DND-41 (cell line): ENCODE measurements around the gene ZNG1F.
"Not testable (repeated sequence)": the region's sequence is repeated elsewhere in the genome, so short reads cannot be mapped to it uniquely, and the experiment has no call there.

Experiments used
- ATAC-seq: fragments of 200-7000 bp; cut with Tn5 transposase; 3 replicates; pipeline ENCODE4 v1.9.1; 2021; ENCODE audit warnings: low read depth; ENCODE audit not compliant: insufficient read depth
- DNase-seq: peaks from one replicate; pipeline ENCODE4 v3.0.0-alpha.2; 2020
- H2AFZ ChIP-seq: 2 replicates; pipeline ENCODE4 v1.6.0; 2012; ENCODE audit warnings: low read depth, low read length
- H3K27ac ChIP-seq: 2 replicates; pipeline ENCODE4 v1.5.1; 2012; ENCODE audit warnings: low read length, inconsistent platforms
- H3K27me3 ChIP-seq: fragments of 200-600 bp; sonication (generic); 2 replicates; pipeline ENCODE4 v1.6.0; 2012; ENCODE audit warnings: low read length, mild to moderate bottlenecking, inconsistent platforms; ENCODE audit not compliant: insufficient read depth, poor library complexity
- H3K36me3 ChIP-seq: 2 replicates; pipeline ENCODE4 v1.5.1; 2012; ENCODE audit warnings: low read length, inconsistent platforms; ENCODE audit not compliant: insufficient read depth
- H3K4me1 ChIP-seq: 2 replicates; pipeline ENCODE4 v1.5.1; 2012; ENCODE audit warnings: mild to moderate bottlenecking, low read length; ENCODE audit not compliant: insufficient read depth
- H3K4me2 ChIP-seq: 2 replicates; pipeline ENCODE4 v1.6.0; 2012; ENCODE audit warnings: mild to moderate bottlenecking, moderate library complexity, low read length, inconsistent platforms; ENCODE audit not compliant: insufficient read depth
- H3K4me3 ChIP-seq, 2 experiments: fragments of 200-600 bp in 1 of 2; shearing (Covaris generic) in 1 of 2; 2 replicates each; pipeline ENCODE4 v1.5.1; 2012 to 2016; ENCODE audit warnings: inconsistent platforms in 2 of 2, low read length in 2 of 2, mild to moderate bottlenecking in 2 of 2, low read depth in 1 of 2, moderate library complexity in 1 of 2
- H3K79me2 ChIP-seq: 2 replicates; pipeline ENCODE4 v1.6.0; 2012; ENCODE audit warnings: low read length, inconsistent platforms; ENCODE audit not compliant: insufficient read depth
- H3K9ac ChIP-seq: 2 replicates; pipeline ENCODE4 v1.6.0; 2012; ENCODE audit warnings: low read depth, mild to moderate bottlenecking, inconsistent platforms, low read length, moderate library complexity
- H3K9me3 ChIP-seq: 2 replicates; pipeline ENCODE4 v1.5.1; 2012; ENCODE audit warnings: low read length, moderate library complexity, mild to moderate bottlenecking, inconsistent platforms; ENCODE audit not compliant: insufficient read depth, severe bottlenecking
- H4K20me1 ChIP-seq: 2 replicates; pipeline ENCODE4 v1.6.0; 2012; ENCODE audit warnings: low read length; ENCODE audit not compliant: insufficient read depth

The ZNG1F gene

GRCh38 chr9:41104542-41104941 lies 84.6 kb downstream of the ZNG1F start:
- H3K27me3 ChIP-seq, H3K4me2 ChIP-seq, ATAC-seq, H4K20me1 ChIP-seq, H3K9ac ChIP-seq, H3K9me3 ChIP-seq, H3K36me3 ChIP-seq, H3K27ac ChIP-seq, H2AFZ ChIP-seq, H3K4me3 ChIP-seq, DNase-seq, H3K79me2 ChIP-seq, H3K4me1 ChIP-seq: not testable (repeated sequence)

- not testable (repeated sequence) for H3K9ac ChIP-seq, H3K9me3 ChIP-seq, DNase-seq, H3K36me3 ChIP-seq, H3K4me1 ChIP-seq, H3K27ac ChIP-seq, H3K4me3 ChIP-seq, ATAC-seq, H3K79me2 ChIP-seq, H3K27me3 ChIP-seq, H2AFZ ChIP-seq, H3K4me2 ChIP-seq, H4K20me1 ChIP-seq
Measured at GRCh38 chr9:41100508-41100907, 88.6 kb downstream of the ZNG1F start.

GRCh38 chr9:41098759-41099158 lies 90.4 kb downstream of the ZNG1F start:
- not testable (repeated sequence) for H3K27ac ChIP-seq, H3K79me2 ChIP-seq, H3K9ac ChIP-seq, H3K4me1 ChIP-seq, H3K4me2 ChIP-seq, H4K20me1 ChIP-seq, H3K36me3 ChIP-seq, H3K9me3 ChIP-seq, DNase-seq, H3K27me3 ChIP-seq, H3K4me3 ChIP-seq, H2AFZ ChIP-seq, ATAC-seq

- ATAC-seq: peak; percentile 86
- H2AFZ ChIP-seq: not testable (repeated sequence)
Measured at GRCh38 chr9:41095060-41095459, 94.1 kb downstream of the ZNG1F start.

DNA sequence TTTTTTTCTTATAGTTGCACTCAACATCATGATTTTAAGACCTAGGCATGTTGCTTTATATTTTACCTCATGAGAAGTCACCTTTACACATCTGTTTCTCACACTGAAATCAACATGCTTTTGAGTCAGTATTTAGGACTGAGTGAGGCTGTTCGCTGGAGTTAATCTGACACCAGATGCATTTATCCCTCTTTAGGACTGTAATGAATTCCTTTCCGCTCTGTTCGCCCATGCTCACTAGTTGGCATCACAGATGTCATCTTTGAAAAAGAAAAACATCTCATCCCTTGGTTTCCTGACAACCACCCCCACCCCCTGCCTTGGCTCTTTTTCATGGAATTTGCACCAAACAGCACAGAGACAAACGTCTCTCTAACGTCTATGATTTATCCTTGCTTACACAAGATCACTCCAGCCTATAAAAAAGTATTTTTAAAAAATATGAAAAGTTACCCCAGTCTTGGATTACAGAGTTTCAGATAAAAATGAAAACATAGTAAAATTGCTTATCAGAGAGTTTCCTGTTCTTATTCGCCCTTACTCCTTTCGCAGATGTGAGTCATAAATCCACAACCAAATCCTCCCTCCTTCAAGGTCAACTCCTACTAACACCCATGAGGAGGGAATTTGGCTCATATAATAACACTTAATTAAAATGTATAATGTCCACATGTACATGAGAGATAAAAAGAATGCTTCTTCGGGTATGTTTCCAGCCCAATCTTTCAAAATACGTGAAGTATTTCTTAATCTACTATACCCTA lies 94.9 kb downstream of the ZNG1F start:
- not testable (repeated sequence) for H4K20me1 ChIP-seq, H3K4me2 ChIP-seq, H3K27me3 ChIP-seq, H3K4me1 ChIP-seq, H3K9ac ChIP-seq, H3K36me3 ChIP-seq, H3K9me3 ChIP-seq, H3K79me2 ChIP-seq, DNase-seq, H3K27ac ChIP-seq, ATAC-seq, H3K4me3 ChIP-seq, H2AFZ ChIP-seq

More at GRCh38 chr9:41095060-41095459, 94.1 kb downstream of the ZNG1F start:
- H3K4me2 ChIP-seq, H3K27ac ChIP-seq, H3K4me1 ChIP-seq, H3K27me3 ChIP-seq, H3K9me3 ChIP-seq, H3K79me2 ChIP-seq, H3K9ac ChIP-seq, H3K36me3 ChIP-seq, H3K4me3 ChIP-seq, H4K20me1 ChIP-seq: not testable (repeated sequence)
- DNase-seq: peak; percentile 39

GRCh38 chr9:41090922-41091321 lies 98.2 kb downstream of the ZNG1F start:
- not testable (repeated sequence) for H4K20me1 ChIP-seq, H3K9me3 ChIP-seq, H3K27ac ChIP-seq, H3K9ac ChIP-seq, H3K79me2 ChIP-seq, ATAC-seq, H3K4me3 ChIP-seq, H3K27me3 ChIP-seq, H3K36me3 ChIP-seq, DNase-seq, H2AFZ ChIP-seq, H3K4me2 ChIP-seq, H3K4me1 ChIP-seq

DNA sequence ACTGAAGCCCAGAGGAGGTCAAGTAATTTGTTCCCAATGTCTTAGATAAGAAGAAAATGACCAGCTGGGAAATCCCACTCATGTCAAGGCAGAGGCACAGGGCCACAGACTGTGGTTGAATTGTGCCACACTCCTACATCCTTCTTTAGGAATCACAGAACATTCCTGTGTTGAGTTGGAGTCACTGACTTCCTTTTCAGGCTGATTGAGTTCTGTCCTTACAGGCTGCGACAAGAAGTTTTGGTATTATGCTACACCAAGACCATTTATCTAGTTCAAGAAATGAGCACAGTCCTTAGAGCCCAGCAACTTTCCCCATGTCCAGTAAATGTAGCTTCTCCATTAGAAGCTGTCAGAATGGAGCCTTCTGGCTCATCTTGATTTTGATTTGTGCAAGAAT lies 98.7 kb downstream of the ZNG1F start:
- not testable (repeated sequence) for H3K9me3 ChIP-seq, DNase-seq, H3K79me2 ChIP-seq, H3K9ac ChIP-seq, ATAC-seq, H4K20me1 ChIP-seq, H3K4me1 ChIP-seq, H3K27me3 ChIP-seq, H2AFZ ChIP-seq, H3K4me3 ChIP-seq, H3K27ac ChIP-seq, H3K4me2 ChIP-seq, H3K36me3 ChIP-seq
